ENCODE results near the gene ROR2. TPM values are rescaled to one million over a fixed set of nuclear protein-coding genes. Genes with fewer than 3 reads are reported as not detected.
A peak's percentile ranks its signal among the peaks of the same experiment; 100 is the strongest.
"Not testable (repeated sequence)": the region's sequence is repeated elsewhere in the genome, so short reads cannot be mapped to it uniquely, and the experiment has no call there.

The ROR2 gene
- total and polyA plus RNA-seq, 9 donors = 2.1 to 9.4 (median 4.6) TPM

DNA sequence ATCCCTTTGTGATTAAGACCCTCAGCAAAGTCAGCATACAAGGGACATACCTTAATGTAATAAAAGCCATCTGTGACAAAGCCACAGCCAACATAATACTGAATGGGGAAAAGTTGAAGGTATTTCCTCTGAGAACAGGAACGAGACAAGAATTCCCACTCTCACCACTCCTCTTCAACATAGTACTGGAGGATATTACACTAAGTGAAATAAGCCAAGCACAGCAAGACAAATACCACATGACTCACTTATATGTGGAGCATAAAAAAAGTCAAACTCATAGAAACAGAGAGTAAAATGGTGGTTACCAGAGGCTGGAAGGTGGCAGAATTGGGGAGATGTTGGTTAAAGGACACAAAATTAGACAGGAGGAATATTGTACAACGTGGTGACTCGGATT, 408.3 kb downstream of the ROR2 start:
- Histone ChIP-seq H3K9me3 (replicated peaks; ENCODE audit: control insufficient read depth, low read depth, low read length) (no peaks in the 10 kb centered on the region), H3K27ac (ENCODE audit: low read length) (no peak overlapping the region), H3K4me3 (ENCODE audit: low read length) (no peak overlapping the region), H3K36me3 (ENCODE audit: control insufficient read depth, insufficient read depth, low read length) (no peaks in the 10 kb centered on the region), H3K27me3 (ENCODE audit: control insufficient read depth, insufficient read depth, low read length) (no peaks in the 10 kb centered on the region), H3K4me1 (ENCODE audit: control insufficient read depth, insufficient read depth, low read length) (no peaks in the 10 kb centered on the region)
- DNase-seq = no peak
- no CpG with 5 or more reads among the region's 3 CpGs for WGBS (ENCODE audit: insufficient coverage)

DNA sequence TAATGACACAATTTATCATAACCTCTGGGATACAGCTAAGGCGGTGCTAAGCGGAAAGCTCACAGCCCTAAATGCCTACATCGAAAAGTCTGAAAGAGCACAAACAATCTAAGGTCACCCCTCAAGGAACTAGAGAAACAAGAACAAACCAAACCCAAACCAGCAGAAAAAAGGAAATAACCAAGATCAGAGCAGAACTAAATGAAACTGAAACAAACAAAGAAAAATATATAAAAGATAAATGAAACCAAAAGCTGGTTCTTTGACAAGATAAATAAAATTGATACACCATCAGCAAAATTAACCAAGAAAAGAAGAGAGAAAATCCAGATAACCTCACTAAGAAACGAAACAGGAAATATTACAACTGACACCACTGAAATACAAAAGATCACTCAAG, 409.5 kb downstream of the ROR2 start:
- not testable (repeated sequence) for H3K4me1 ChIP-seq (ENCODE audit: control insufficient read depth, insufficient read depth, low read length); H3K27ac ChIP-seq (ENCODE audit: low read length); H3K36me3 ChIP-seq (ENCODE audit: control insufficient read depth, insufficient read depth, low read length); H3K27me3 ChIP-seq (ENCODE audit: control insufficient read depth, insufficient read depth, low read length); H3K4me3 ChIP-seq (ENCODE audit: low read length); H3K9me3 ChIP-seq (replicated peaks; ENCODE audit: control insufficient read depth, low read depth, low read length); DNase-seq
- no CpG with 5 or more reads among the region's 4 CpGs for WGBS (ENCODE audit: insufficient coverage)

DNA sequence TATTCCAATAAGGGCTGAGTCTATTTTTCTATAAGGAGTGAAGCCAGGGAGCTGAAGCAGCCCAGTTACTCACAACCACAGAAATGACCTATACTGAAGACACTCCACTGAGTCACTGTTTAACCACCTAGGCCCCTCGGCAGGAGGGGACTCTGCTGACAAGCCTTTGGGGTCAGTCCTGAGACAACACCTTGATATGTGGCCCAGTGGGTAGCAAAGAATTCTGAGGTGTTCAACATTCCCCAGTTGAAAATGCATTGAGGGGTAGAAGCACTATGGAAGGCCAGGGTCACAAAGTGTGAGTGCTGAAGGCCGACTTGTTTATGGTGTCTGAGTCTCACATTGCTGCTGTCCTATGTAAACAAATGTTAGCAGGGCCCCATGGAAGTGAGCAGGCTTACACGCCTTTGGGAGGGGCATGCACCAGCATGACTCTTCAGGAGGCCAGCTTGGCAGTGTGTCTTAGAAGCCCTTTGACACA, 413.8 kb downstream of the ROR2 start:
- WGBS (ENCODE audit: insufficient coverage) = 25% methylated on average over 2 of the region's 3 CpGs
- Histone ChIP-seq H3K4me3 (ENCODE audit: low read length) (no peak overlapping the region), H3K4me1 (ENCODE audit: control insufficient read depth, insufficient read depth, low read length) (no peaks in the 10 kb centered on the region), H3K36me3 (ENCODE audit: control insufficient read depth, insufficient read depth, low read length) (no peaks in the 10 kb centered on the region), H3K9me3 (replicated peaks; ENCODE audit: control insufficient read depth, low read depth, low read length) (no peaks in the 10 kb centered on the region), H3K27ac (ENCODE audit: low read length) (no peak overlapping the region), H3K27me3 (ENCODE audit: control insufficient read depth, insufficient read depth, low read length) (peaks cover 3% of the 10 kb centered on the region)
- no peak for DNase-seq

DNA sequence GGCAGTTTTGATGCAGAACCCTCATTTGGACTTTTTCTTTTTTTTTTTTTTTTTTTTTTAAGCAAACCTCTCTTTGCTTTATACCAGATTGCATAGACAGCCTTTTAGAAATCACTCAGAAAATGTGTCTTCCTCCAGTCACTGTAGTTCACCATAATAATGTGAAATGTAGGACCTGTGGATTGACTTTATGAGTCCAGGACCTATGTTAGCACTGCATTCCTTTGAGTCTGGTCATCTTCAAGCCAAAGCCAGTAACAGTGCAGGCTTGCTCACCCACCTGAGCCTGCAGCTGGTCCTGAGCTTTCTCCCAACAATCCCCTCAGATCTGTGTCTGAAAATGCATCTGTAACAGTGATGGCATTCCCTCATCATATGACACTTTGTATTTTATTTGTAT, 415.7 kb downstream of the ROR2 start:
- Histone ChIP-seq H3K36me3 (ENCODE audit: control insufficient read depth, insufficient read depth, low read length) (no peaks in the 10 kb centered on the region), H3K4me1 (ENCODE audit: control insufficient read depth, insufficient read depth, low read length) (no peaks in the 10 kb centered on the region)
- DNase-seq = no peak

DNA sequence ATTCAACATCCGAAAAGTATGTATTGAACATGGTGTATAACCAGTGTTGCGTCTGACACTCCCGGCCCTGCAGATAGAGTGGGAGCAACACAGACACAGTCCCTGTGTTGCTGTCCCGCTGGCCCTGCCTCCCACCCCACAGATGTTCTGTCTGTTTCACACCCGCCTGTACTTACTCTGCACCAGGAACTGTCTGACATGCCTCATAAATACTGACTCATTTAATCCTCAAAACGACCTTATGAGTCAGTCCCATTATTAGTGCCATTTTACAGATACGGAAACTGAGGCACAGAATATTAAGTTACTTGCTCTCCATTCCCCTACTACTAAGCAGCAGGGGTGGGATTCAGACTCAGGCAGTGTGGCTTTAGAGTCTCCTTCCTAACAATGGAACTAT, 416.6 kb downstream of the ROR2 start:
- WGBS (ENCODE audit: insufficient coverage) = 78% methylated on average over 6 of the region's 7 CpGs
- peaks cover 3% of the 10 kb centered on the region for H3K27me3 ChIP-seq (ENCODE audit: control insufficient read depth, insufficient read depth, low read length)
- H3K36me3 ChIP-seq (ENCODE audit: control insufficient read depth, insufficient read depth, low read length) = no peaks in the 10 kb centered on the region
- no peaks in the 10 kb centered on the region for H3K9me3 ChIP-seq (replicated peaks; ENCODE audit: control insufficient read depth, low read depth, low read length)
- H3K4me3 ChIP-seq (ENCODE audit: low read length) = no peak overlapping the region
- DNase-seq = no peak
- no peaks in the 10 kb centered on the region for H3K4me1 ChIP-seq (ENCODE audit: control insufficient read depth, insufficient read depth, low read length)
- H3K27ac ChIP-seq (ENCODE audit: low read length) = no peak overlapping the region

More for the DNA sequence above, 415.7 kb downstream of the ROR2 start:
- Histone ChIP-seq H3K27ac (ENCODE audit: low read length) (no peak overlapping the region), H3K27me3 (ENCODE audit: control insufficient read depth, insufficient read depth, low read length) (peaks cover 3% of the 10 kb centered on the region), H3K4me3 (ENCODE audit: low read length) (no peak overlapping the region), H3K9me3 (replicated peaks; ENCODE audit: control insufficient read depth, low read depth, low read length) (no peaks in the 10 kb centered on the region)

DNA sequence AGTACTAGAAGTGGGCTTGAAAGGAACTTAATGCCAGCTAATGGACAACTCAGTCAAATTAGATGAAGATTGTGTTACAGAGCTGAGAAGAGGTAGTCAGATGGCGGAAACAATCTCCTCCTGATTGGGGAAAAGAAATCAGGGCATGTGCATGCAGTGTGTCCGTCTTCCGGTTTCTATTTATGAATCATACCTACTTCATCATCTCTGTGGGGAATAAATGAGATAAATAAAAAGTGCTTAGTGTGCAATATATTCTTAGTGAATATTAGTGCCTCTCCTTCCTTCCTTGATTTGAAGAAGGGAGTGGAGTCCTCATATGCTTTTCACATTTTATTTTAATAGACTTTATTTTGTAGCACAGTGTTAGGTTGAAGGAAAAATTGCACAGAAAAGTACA, 417.7 kb downstream of the ROR2 start:
- Histone ChIP-seq H3K9me3 (replicated peaks; ENCODE audit: control insufficient read depth, low read depth, low read length) (no peaks in the 10 kb centered on the region), H3K36me3 (ENCODE audit: control insufficient read depth, insufficient read depth, low read length) (no peaks in the 10 kb centered on the region), H3K27ac (ENCODE audit: low read length) (no peak overlapping the region), H3K4me1 (ENCODE audit: control insufficient read depth, insufficient read depth, low read length) (no peaks in the 10 kb centered on the region), H3K4me3 (ENCODE audit: low read length) (no peak overlapping the region), H3K27me3 (ENCODE audit: control insufficient read depth, insufficient read depth, low read length) (peaks cover 3% of the 10 kb centered on the region)
- WGBS (ENCODE audit: insufficient coverage) = no CpG with 5 or more reads among the region's 3 CpGs
- DNase-seq = no peak

DNA sequence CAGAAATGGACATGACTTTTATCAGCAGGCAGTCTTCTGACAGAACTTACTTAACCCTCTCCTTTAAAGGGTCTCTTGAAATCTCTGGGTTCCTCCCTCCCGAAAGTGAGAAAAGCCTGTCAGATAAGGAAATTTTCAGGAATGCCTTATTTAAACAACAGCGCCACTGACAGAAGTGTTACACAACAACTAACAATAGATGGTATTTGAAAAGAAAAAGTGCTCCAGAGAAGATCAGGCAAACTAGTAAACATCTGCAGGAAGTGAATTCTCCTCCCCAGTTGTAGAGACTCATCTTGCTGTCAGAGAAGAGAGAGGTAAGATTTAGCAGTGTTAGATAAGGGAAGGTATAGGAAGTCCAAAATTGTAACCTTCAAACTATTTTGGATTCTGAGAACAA, 419.2 kb downstream of the ROR2 start:
- no peak for DNase-seq
- H3K27ac ChIP-seq (ENCODE audit: low read length) = no peak overlapping the region
- H3K4me3 ChIP-seq (ENCODE audit: low read length) = no peak overlapping the region
- no CpG with 5 or more reads among the region's 2 CpGs for WGBS (ENCODE audit: insufficient coverage)
- peaks cover 3% of the 10 kb centered on the region for H3K27me3 ChIP-seq (ENCODE audit: control insufficient read depth, insufficient read depth, low read length)
- no peaks in the 10 kb centered on the region for H3K4me1 ChIP-seq (ENCODE audit: control insufficient read depth, insufficient read depth, low read length)
- H3K36me3 ChIP-seq (ENCODE audit: control insufficient read depth, insufficient read depth, low read length) = no peaks in the 10 kb centered on the region
- no peaks in the 10 kb centered on the region for H3K9me3 ChIP-seq (replicated peaks; ENCODE audit: control insufficient read depth, low read depth, low read length)

DNA sequence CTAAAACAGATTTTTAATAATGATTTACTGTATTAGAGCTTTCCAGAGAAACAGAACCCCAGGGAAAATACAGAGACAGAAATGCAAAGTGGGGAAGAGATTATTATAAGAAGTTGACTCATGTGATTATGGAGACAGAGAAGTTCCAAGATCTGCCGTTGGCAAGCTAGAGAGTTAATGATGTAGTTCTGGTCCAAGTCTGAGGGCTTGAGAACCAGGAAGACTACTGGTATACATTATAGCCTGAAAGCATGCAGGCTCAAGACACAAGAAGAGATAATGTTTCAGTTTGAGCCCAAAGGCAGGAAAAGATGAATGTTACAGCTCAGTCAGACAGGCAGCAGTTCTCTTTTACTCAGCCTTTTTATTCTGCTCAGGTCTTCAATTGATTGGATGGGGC, 427.5 kb downstream of the ROR2 start:
- DNase-seq = peak; percentile 86
- H3K4me1 ChIP-seq (ENCODE audit: control insufficient read depth, insufficient read depth, low read length) = no peaks in the 10 kb centered on the region
- WGBS (ENCODE audit: insufficient coverage) = 40% methylated on average over 1 of the region's 1 CpG

DNA sequence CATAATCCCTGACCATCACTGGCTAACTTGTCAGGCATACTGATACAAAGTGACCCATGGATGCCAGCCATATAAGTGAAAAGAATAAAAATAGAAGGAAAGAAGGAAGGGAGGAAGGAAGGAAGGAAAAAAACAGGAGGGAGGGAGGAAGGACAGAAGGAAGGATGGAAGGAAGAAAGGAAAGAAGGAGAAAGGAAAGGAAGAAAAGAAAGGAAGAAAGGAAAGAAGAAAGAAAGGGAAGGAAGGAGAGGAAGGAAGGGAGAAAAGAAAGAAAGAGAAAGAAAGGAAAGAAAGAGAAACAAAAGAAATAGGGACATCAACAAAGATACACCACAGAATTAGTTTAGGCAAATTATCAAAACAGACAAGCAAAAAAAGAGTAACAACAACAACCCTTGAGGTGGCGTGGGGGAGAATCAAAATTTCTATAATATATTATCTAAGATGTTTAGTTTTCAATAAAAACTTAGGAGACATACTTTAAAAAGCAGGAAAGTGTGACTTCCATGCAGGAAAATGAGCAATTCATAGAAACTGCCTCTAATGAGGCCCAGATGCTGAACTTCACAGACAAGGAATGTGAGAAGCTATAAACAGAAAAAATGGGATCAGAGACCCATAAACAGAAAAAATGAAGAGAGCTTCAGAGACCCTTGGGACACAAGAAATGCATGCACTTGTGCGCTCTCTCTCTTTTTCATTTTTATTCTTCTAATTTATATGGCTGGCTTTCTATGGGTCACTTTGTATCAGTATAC, 430.3 kb downstream of the ROR2 start:
- Histone ChIP-seq H3K4me3 (ENCODE audit: low read length) (no peak overlapping the region), H3K9me3 (replicated peaks; ENCODE audit: control insufficient read depth, low read depth, low read length) (peaks cover 2% of the 10 kb centered on the region), H3K36me3 (ENCODE audit: control insufficient read depth, insufficient read depth, low read length) (no peaks in the 10 kb centered on the region), H3K4me1 (ENCODE audit: control insufficient read depth, insufficient read depth, low read length) (peaks cover 3% of the 10 kb centered on the region), H3K27me3 (ENCODE audit: control insufficient read depth, insufficient read depth, low read length) (no peaks in the 10 kb centered on the region), H3K27ac (ENCODE audit: low read length) (no peak overlapping the region)
- DNase-seq = peak; percentile 19
- no CpG with 5 or more reads among the region's 2 CpGs for WGBS (ENCODE audit: insufficient coverage)

More for the DNA sequence above, 427.5 kb downstream of the ROR2 start:
- Histone ChIP-seq H3K27ac (ENCODE audit: low read length) (no peak overlapping the region), H3K4me3 (ENCODE audit: low read length) (no peak overlapping the region), H3K36me3 (ENCODE audit: control insufficient read depth, insufficient read depth, low read length) (no peaks in the 10 kb centered on the region), H3K27me3 (ENCODE audit: control insufficient read depth, insufficient read depth, low read length) (no peaks in the 10 kb centered on the region), H3K9me3 (replicated peaks; ENCODE audit: control insufficient read depth, low read depth, low read length) (peaks cover 2% of the 10 kb centered on the region)

DNA sequence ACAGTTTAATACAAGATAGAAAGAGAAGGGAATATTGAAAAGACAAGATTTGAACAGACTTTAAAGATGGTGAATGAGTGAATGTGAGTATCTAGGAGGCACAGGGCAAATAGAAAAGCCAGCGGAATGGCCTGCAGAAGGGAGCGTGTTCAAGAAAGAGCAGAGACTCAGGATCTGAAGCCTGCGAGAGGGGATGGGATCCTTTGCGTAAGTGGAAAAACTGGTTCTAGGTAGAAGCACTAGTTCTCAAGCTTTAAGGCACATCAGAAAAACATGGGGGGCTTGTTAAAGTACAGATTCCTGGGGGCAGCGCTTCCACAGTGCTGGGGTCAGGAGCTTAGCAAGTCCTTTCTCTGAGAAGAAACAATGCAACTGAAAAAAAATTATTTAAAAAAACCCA, 431.6 kb downstream of the ROR2 start:
- WGBS (ENCODE audit: insufficient coverage) = 94% methylated on average over 4 of the region's 5 CpGs
- Histone ChIP-seq H3K4me1 (ENCODE audit: control insufficient read depth, insufficient read depth, low read length) (peaks cover 3% of the 10 kb centered on the region), H3K9me3 (replicated peaks; ENCODE audit: control insufficient read depth, low read depth, low read length) (no peaks in the 10 kb centered on the region), H3K36me3 (ENCODE audit: control insufficient read depth, insufficient read depth, low read length) (no peaks in the 10 kb centered on the region), H3K4me3 (ENCODE audit: low read length) (no peak overlapping the region), H3K27me3 (ENCODE audit: control insufficient read depth, insufficient read depth, low read length) (no peaks in the 10 kb centered on the region), H3K27ac (ENCODE audit: low read length) (no peak overlapping the region)
- no peak for DNase-seq

DNA sequence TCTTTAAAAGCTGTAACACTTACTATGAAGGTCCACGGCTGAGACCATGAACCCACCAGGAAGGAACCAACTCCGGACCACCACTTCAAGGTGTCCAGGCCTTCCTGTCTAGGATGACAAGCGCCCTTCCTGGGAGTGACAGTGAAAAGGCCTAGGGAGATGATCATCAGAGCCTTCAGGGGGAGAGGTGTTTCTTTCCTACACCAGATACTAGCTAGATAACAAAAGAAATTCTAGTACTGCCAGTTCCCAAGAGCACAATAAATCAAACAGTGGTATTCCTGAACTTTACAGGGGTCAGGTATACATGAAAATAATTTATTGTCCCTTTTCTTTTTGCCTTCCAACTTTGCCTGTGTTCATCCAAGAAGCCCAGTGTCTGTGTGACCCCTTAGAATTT, 432.2 kb downstream of the ROR2 start:
- Histone ChIP-seq H3K27me3 (ENCODE audit: control insufficient read depth, insufficient read depth, low read length) (no peaks in the 10 kb centered on the region), H3K9me3 (replicated peaks; ENCODE audit: control insufficient read depth, low read depth, low read length) (no peaks in the 10 kb centered on the region), H3K4me1 (ENCODE audit: control insufficient read depth, insufficient read depth, low read length) (peaks cover 3% of the 10 kb centered on the region), H3K36me3 (ENCODE audit: control insufficient read depth, insufficient read depth, low read length) (no peaks in the 10 kb centered on the region), H3K27ac (ENCODE audit: low read length) (no peak overlapping the region), H3K4me3 (ENCODE audit: low read length) (no peak overlapping the region)
- no CpG with 5 or more reads among the region's 3 CpGs for WGBS (ENCODE audit: insufficient coverage)
- no peak for DNase-seq

All from muscle of leg (tissue), 11 donors.